Activated CD8-positive, alpha-beta memory T cell treated with anti-CD3 and anti-CD28 coated beads for 4 hours (primary cell): Measurements from ENCODE around the gene VAMP8.
"Not testable (repeated sequence)": the region's sequence is repeated elsewhere in the genome, so short reads cannot be mapped to it uniquely, and the experiment has no call there.

Source experiments
- DNase-seq, 2 donors: peaks; one replicate each; pipeline ENCODE4 v3.0.0-alpha.2; 2020; ENCODE audit warnings: low read depth in 2 of 2

The VAMP8 gene

DNA sequence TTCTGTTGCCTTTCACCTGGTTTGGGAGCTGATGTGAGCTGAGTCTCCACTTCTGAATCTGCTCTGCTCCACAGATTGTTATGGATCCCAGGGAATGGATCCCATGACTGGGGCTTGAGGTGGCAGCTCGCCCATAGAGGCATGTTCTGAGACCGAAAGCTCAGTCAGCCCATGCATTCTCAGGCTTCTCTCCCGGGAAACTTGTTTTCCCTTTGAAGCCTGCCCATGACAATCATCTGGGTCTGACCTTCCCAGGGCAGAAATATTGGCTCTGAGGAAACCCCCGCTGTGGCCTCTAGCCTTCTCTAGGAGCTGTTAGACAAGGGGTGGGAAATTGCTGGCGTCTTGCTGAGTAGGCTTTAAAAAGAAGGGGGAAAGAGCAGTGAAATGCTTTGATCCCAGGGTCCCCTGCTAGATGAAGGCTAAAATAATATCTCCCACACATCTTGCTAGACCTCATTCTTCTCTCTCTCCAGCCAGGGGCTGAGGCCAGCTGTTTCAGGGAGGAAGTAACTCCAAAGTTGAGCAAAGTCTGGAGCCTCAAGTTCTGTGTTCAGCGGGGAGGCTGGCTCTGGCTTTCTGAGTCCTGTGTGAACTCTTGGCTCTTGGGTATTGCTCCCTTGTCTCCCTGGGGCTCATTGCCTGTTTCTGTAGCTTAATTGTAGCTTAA lies 2.0 kb downstream of the VAMP8 start:
- DNase-seq = no peak

DNA sequence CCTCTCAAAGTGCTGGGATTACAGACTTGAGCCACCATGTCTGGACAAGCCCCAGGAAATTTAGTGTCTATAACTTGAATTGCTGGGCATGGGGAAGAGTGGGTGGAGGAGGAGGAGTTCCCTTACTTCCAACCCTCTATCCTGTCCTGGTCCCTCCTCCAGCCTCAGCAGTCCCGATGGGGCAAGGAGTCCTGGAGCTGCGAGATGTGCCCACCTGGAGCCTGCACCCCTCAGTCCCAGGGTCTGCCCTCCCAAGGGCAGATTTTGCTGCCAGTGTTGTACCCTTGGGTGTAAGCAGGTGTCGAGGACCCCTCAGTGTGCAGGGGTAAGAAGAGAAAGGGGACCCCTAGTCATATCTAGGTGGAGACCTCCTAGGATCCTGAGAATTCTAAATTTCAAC lies 2.8 kb downstream of the VAMP8 start:
- DNase-seq = no peak

DNA sequence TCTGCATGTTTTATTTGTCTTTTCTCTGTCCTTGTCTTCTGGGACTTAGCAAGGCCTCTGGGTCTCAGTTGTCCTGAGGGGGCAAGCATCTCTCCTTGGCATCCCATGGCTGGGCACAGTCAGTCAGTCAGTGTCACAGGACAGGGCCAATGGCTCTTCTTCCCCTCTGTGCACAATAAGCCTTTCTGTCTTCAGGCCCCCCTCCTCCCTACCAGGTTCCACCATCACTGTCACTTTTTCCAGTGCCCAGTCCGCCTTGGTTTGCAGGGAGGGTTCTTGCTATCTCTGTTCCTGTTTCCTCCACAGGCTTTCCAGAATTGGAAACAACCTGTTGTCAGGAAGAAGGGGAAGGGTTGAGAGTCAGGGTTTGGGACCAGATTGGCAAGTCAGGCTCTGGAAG lies 5.1 kb downstream of the VAMP8 start:
- no peak for DNase-seq

DNA sequence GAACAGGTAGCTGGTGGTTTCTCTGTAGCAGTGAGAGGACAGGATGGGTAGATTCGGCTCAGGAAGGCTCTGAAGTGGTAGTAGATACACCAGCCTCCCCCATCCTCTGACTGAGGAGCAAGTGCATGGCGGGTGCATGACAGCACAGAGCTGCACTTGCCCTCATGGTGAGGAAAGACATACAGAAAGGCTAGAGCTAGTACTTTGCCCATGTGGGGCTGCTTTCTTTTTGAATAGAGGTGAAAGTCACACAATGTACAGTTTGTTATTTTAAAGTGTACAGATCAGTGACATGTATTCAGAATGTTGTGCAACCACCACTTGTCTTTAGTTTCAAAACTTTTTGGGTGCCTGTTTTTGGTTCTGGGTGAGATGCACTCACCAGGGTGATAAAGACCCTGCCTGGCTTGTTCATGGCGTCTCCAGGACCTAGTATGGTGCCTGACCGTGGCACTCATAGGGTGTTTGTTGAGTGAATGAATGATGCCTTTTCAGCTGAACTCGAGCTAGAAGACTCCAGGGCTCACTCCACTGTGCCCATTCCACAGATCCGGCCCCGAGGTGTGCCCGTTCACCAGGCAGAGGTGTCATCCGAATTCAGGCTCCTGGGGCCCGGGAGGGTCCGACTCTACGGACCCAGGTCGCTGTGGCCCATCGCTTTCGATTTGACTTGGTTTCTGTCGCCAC lies 6.4 kb downstream of the VAMP8 start:
- DNase-seq = no peak

DNA sequence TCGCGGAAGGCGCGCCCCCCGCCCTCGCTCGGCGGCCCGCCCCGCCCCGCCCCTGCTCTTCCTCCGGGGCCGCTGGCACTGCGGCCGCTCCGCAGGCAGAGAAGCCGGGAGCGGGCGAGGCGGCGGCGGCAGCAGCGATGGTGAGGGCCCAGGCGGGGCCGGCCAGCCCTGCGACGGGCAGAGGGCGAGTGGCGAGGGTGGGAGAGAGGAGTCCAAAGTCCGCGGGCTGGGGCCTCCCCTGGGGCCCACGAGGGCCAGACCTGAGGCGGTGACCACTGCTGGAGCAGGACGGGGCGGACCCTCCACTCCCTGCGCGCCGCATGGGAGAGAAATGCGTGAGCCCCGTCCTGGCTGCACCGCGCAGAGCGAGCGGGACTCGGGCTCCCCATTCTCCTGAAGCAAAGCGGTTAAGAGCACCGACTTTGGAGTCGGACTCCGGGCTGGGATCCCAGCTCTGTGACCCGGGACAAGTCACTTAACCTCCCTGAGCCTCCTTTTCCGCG lies 7.0 kb downstream of the VAMP8 start, which contains the start of gene VAMP5:
Gene VAMP5, plus strand, starts transcription at position 78 of the 503 bp plus-strand sequence. Its CDS starts 60 bp downstream, at position 138.
- no peak for DNase-seq

DNA sequence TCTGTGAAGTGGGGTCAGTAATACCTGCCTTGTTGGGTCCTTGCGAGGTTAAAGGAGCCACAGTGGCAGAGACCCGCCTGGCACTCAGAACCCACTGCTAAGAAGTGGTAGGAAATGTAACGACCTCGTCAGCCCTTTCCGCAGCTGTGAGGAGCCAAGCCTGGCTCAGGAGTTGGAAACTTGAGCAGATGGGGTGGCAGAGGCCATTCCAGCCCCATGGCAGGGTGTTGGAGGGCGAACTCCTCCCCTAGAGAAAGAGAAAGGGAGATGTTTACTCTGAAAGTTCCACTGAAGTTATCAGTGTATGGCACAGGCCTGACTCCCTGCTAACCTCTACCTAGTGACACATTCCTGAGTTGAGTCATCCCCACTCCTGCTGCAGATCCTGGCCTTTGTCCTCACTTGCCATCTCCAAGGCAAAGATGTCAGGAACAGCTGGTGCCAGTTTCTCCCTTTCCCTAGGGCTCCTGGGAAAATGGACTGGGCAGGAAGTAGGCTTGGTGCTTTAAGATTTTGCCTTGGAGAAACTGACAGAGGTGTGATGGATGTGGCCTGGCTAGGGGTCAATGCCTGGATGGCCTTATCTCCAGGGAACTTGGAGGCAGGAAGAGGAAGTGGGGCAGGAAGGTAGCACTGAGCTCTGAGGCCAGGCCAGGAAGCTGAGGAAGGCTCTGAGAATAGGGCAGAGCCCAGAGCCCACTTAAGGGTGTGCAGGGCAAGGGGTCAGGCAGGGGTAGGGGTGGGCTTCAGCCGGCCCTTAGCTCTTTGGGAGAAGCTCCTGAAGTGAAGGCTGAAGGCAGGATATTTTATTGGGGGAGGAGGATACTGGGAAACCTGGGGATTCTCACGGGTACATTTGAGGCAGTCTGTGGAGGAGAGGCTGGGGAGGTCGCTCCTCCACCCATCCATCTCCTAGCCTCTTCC lies 7.7 kb downstream of the VAMP8 start:
- DNase-seq = no peak

DNA sequence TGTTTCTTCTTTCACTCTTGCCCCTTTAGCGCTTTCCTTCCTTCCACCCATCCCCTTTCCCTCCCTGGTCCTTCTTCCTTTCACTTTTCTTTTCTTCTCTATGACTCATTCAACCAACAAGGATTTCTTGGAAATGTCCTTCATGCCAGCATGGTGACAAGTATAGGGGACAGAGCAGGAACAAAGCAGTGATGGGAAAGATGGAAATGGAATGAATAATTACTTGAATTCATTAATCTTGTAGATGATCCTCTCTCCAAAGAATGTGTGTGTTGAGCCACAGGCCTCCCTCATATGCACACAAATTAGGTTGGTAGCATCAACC lies 8.4 kb downstream of the VAMP8 start:
- DNase-seq = no peak

DNA sequence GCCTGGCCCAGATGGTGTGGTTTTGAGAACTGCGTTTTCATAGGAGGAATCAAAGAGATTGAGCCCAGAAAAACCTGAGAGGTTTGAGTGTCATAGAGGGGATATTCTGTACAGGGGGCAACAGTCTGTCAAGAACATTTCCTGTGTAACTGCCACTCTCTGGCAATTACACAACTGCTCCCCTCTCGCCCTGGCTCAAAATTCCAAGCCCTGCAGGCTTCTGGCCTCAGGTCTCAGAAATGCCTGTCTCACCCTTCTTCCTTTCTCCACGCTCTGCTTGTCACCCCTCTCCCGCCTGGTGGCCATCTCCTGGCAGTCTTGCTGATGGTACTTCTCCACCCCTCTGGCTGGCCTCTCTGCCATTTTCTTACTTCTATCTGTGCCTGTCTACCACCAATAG lies 10.8 kb downstream of the VAMP8 start:
- DNase-seq = no peak

DNA sequence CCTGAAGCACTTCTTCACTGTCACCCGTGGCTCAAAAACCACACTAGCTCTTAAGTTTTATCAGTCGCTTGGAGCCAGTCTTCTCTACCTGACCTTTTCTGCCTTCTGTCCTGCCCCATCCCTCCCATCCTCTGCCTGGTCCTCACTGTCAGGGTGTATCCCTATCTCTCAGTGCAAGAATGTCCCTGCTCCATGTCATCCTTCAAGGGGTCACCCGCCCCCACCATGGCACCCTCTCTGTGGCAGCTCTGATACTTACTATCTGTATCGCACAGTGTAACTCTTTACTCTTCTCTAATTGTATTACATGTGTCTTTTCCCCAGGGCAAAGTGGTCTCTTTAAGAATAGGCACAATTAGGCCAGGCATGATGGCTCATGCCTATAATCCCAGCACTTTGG lies 11.3 kb downstream of the VAMP8 start:
- no peak for DNase-seq

DNA sequence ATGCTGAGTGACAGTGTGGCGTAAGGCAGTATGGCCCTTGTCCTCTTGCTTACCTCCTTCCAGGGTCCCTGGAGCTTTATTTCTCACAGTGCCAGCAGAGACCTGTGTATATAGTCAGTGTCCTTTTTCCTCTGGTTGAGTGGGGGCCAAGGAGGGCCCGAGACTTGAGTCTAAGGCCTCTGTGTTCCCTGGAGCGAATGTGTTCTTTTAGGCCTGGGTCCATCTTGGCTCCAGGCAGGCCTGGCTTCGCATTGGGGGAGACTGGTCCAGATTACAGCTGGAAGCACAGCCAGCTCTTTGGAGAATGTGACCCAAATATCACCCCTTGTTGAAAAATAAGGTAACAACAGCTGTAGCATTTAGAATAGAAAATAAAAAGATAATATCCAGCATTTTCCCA lies 11.8 kb downstream of the VAMP8 start:
- no peak for DNase-seq

DNA sequence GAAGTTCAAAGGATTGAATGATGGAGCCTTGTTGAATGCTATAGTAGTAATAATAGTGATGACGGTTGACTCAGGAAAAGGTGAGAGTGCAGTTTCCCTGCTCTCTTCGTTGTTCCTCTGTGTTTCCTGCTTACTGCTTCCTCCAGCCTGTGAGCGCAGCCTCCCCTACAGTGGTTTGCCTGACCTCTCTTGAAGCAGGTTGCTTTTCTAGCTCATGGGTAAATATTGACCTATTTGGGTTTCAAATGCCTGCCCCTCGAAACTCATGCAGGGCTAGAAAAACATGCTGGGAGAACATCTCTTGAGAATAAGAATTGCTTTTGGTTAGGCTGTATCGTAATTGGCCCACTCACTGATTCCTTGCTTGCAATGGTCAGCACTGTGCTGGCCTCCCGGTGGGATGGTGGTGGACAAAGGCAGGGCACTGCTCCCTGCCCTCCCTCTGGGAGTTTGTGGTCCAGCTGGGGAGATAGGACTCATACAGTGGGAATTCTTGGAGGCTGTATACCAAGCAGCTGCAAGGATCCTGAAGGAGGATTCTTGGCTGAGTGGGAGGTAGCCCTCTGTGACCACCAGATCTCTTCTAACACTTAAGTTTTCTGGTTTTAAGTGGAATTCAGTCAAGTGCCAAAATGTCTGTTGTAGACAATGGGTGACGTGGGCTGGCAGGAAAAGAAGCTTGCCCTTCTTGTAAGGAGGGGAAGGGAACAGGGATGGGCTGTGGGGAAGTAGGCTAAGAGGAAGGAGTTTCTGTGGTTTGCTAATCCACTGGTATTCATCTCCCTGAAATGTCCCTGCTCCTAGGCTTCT lies 12.8 kb downstream of the VAMP8 start:
- no peak for DNase-seq

DNA sequence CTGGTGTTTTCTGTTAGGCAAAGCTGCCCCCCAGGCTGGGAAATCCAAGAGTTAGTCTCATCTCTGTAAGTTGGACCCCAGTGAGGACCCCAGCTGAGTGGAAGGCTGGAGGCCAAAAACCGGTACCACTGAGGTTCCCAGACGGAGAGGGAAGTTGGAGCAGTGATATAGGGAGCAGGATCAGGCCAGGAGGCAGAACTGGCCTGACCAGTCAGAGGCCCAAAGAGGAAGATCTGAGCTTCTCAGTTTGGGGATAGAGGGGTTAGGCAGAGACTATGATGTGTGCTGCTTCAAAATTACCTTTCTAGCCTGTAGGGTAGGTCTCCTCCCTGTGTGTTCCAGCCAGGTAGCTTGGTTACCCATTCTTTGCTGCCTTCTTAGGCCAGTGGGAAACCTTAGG lies 13.6 kb downstream of the VAMP8 start:
- no peak for DNase-seq

DNA sequence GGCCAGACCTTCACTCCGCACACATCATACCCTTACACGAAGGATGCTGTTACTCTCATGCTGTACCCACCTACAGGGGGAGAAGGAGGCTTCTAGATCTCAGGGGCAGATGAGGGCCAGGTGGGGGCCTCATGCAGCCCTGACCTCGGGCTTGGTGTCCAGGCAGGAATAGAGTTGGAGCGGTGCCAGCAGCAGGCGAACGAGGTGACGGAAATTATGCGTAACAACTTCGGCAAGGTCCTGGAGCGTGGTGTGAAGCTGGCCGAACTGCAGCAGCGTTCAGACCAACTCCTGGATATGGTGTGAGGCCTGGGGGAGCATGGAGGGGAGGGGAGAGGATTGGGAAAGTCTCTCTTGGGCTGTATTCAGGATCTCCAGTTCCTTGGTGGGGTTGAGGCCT lies 14.2 kb downstream of the VAMP8 start:
- DNase-seq = no peak

DNA sequence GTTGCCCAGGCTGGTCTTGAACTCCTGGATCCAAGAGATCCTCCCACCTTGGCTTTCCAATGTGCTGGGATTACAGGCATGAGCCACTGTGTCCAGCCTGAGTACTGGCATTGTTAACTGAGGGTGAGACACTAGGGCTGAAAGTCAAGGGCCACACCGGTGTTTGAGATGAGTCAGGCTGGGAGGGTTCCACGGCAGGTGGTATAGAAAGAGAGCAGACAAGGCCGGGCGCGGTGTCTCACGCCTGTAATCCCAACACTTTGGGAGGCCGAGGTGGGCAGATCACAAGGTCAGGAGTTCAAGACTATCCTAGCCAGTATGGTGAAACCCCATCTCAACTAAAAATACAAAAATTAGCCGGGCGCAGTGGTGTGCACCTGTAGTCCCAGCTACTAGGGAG lies 14.9 kb downstream of the VAMP8 start:
- DNase-seq = not testable (repeated sequence)

DNA sequence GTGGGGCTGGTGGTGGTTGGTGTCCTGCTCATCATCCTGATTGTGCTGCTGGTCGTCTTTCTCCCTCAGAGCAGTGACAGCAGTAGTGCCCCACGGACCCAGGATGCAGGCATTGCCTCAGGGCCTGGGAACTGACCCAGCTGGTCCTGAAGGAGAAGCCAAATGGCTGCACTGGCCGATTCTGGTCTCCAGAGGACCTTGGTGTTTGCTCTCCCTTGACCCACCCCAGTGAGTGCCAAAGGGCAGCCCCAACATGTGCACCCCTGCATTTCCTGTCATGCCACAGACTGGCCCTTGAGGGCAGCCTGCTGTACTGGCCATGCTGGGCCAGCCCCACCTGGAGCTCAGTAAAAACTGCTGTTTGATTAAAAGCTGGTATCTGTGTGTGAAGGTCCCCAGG lies 15.6 kb downstream of the VAMP8 start:
- DNase-seq = no peak

DNA sequence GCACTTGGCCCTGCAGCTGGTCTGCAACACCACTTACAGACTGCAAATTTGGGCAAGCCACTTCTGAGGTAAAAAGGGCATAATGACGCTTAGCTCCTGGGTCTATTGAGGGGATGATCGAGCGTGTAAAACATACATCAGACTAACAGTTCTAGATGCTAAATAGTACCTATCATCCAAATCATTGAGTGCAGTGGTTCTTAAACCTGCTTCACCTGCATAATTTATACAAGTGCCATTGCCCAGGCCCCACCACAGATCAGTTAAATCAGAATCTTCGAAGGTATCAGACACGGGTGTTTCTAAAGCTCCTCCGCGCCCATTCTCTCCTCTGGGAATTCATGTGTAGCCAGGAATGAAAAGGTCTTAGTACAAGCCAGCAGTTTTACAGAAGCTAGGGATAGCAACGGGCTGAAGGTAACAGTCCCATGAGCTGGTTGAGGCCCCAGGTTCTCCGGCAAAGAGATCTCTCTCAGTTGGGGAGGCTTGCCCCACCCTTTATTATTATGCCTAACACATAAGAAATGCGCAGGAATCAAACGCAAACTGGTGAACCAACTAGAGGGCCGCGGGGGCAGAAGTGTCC lies 17.4 kb downstream of the VAMP8 start:
- DNase-seq = no peak

DNA sequence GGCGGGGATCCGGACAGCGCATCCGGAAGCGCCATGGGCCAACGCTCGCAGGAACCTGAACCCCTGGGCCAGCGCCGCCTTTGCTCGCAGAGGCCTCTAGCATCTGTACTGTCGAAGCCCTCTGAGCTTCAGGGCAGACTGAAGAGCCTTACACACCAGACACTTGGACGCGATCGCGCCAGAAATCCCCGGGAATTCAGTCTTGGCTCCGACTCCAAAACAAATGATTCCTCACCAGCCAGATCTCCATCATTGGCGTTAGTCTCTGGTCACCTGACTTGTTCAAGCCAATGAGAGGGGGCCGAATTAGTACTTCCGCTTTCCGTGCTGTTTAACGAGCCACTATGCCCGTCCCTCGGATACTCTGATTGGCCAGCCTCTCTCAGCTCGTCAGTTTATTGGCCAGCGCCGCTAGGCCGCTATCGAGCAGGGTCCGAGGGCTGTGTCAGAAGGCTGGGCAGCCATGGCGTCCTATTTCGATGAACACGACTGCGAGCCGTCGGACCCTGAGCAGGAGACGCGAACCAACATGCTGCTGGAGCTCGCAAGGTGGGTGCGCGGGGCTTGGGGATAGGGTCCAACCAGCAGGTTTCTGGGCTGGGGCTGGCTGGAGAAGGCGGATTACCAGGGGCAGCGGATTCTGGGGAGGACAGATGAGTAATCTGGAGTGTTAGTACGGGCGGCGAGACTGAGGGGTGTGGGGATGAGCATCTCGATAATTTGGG lies 18.1 kb downstream of the VAMP8 start, which contains the start of gene RNF181:
Gene RNF181, plus strand, starts transcription at position 445 of the 725 bp plus-strand sequence. Its CDS starts 19 bp downstream, at position 464.
- DNase-seq = peak; percentile 74 to 83

DNA sequence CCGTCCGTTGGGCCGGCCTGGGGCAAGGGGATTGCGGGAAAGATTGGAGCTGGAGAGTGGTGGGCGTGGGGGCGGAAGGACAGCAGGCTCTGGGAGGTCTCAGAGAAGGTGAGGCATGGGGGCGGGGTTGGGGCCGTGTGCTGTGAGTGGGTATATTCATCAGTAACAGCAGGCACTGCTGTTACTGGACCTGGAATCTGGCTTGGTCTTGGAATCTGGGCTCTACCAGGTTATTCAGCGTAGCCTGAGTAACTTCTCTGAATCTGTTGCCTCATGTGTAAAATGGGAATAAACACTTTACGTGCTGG lies 18.6 kb downstream of the VAMP8 start:
- DNase-seq = no peak

DNA sequence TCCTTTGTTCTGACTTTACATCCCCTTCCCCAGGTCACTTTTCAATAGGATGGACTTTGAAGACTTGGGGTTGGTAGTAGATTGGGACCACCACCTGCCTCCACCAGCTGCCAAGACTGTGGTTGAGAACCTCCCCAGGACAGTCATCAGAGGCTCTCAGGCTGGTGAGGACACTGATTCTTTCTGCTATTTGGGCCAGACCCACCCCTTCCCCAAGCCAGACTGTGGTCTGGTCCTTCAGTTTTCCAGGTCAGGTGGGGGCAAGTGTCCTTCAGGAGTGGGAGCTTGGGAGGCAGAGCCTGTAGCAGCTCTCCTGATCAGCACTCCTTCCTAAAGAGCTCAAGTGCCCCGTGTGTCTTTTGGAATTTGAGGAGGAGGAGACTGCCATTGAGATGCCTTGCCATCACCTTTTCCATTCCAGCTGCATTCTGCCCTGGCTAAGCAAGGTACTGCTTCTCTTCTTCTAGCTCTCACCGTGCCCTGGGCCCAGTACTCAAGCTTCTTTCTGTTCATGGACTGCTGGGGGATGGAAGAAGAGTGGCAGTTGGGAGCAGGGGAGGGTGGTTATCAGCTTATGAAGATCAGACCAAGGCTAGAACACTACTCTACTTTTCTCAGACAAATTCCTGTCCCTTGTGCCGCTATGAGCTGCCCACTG lies 19.2 kb downstream of the VAMP8 start:
- no peak for DNase-seq

DNA sequence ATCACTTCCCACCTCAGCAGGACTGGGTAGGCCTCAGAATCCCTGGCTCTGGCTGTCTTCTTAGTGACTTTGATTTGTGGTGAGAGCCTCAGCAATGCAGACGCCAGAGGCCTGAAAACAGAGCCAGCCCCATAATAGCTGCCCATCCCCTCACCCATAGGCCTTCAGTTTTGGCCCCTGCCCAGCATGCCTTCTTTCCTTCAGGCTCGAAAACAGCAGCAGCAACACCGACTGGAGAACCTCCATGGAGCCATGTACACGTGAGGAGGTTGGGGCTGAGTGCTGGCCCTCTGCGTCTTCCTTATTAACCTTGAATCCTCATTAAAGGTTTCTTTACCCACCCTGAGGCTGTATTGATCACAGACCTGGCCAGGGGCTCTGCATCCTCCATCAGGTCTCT lies 19.9 kb downstream of the VAMP8 start:
- DNase-seq = no peak
